T-helper 2 cell treated with Interferon-gamma antibody and Interleukin-4, amounts not matched to agents 100 ng/mL and 5 ng/mL, for 36 hours (primary cell): ENCODE measurements around the gene AGMAT. TPM values are rescaled to one million over a fixed set of nuclear protein-coding genes. Genes with fewer than 3 reads are reported as not detected.
"Not testable (repeated sequence)": the region's sequence is repeated elsewhere in the genome, so short reads cannot be mapped to it uniquely, and the experiment has no call there.

Source experiments
- intact Hi-C: fragments of 100-400 bp; cut with micrococcal nuclease; formaldehyde crosslinking; loops from one replicate; pipeline ENCODE4 v1.15.1; 2023
- total RNA-seq: library from RNA; stranded (reverse); gene quantifications from 2 replicates; pipeline ENCODE4 v1.2.3, GENCODE V29; 2022

Gene AGMAT
- total RNA-seq, 1 donor from 2014 or later, result 20.4 TPM

DNA sequence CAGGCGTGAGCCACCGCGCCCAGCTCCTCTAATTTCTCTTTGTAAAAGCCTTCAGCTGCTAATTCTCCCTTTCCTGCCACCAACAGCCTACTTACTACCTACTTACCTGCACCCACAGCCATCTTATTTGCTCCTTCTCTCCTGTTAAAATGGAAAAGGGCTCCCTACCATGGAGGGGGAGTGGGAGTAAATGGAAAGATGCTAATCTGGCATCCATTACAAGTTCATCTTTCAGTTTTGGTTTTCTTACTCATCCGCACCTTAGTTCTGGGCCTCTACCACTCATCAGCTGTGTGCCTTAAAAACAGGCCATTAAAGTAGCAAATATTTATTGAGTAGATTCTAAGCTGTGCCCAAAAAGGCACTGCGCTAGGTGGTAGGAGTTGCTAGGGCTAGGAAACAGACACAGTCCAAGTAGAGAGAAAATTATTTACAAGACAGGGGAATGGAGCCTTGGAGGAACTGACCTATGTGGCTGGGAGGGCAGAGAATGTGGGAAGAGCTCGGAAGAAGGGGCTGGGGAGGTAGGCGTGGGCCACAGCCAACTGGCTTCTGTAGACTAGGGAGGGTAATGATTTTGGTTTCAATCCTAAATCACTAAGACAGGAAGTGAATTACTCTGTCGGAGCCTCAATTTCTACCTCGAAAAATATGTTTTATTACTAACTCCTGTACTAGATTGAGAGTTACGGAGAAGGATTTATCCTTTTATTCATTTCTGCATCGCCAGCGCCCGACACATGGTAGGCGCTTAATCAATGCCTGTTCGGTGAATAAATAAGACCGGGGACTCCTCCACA lies 31.7 kb upstream of the AGMAT start:
- intact Hi-C loops, result loop anchor here (1.0 to 10.0 kb wide), 6 partner anchors 13 to 1818 kb away; partner anchors contain the start of genes AGMAT, DNAJC16, RCC2 and SPEN

DNA sequence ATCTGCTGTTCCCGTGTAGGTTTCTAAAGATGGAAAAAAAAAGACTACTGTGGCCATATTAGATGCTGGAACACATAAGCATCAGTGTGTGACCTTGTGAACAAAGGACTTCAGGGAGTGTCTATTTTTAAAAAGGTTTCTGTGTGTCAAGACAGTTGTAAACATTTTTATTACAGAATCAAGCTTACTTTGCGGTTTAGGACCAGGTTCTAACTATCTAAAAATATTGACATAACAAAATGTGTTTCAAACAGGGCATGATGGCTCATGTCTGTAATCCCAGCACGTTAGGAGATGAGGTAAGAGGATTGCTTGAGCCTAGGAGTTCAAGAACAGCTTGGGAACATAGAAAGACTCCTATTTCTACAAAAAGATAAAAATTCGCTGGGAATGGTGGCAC lies 25.3 kb upstream of the AGMAT start:
- intact Hi-C loops, result loop anchor here (10.0 kb wide), 1 partner anchor 1825 kb away; the partner anchor contains the start of gene RCC2

DNA sequence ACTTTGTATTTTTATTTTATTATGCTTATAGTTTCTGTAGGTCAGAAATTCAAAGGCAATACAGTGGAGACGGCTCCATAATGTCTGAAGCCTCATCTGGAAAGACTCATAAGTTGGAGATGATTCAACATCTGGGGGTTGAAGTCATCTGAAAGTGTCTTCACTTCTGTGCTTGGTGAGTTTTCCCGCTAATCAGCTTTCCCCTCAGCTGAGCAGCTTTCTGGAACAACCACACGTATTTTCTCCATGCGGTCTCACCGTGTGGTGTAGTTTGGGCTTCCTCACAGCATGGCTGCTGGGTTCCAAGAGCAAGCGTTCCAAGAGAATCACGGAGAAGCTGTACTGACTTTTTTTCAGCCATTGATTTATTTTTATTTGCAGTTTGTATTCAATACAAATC lies 24.8 kb upstream of the AGMAT start:
- intact Hi-C loops, result loop anchor here (10.0 kb wide), 1 partner anchor 1825 kb away; the partner anchor contains the start of gene RCC2

- intact Hi-C loops, result no loop called here
Observed at GRCh38 chr1:15605398-15606383, 20.8 kb upstream of the AGMAT start.

DNA sequence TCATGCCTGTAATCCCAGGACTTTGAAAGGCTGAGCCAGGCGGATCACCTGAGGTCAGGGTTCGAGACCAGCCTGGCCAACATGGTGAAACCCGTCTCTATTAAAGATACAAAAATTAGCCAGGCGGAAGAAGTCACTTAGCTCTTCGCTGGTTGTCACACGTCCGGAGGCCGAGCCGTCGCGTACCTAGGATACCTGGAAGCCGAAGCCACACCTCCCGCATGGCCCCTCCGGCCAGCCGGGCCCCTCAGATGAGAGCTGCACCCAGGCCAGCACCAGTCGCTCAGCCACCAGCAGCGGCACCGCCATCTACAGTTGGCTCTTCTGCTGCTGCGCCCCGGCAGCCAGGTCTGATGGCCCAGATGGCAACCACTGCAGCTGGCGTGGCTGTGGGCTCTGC lies 19.5 kb upstream of the AGMAT start:
- intact Hi-C loops, result not testable (repeated sequence)

DNA sequence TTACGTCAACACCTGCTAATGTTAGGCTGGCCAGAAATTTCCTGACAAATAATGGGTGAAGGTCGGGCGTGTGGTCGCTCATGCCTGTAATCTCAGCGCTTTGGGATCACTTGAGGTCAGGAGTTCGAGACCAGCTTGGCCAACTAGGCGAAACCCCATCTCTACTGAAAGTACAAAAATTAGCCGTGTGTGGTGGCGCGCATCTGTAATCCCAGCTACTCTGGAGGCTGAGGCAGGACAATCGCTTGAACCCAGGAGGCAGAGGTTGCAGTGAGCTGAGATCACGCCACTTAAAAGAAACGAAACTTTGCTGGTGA lies 19.1 kb upstream of the AGMAT start:
- intact Hi-C loops, result loop anchor here (1.0 kb wide), 1 partner anchor 13 kb away; the partner anchor contains the start of gene DDI2

DNA sequence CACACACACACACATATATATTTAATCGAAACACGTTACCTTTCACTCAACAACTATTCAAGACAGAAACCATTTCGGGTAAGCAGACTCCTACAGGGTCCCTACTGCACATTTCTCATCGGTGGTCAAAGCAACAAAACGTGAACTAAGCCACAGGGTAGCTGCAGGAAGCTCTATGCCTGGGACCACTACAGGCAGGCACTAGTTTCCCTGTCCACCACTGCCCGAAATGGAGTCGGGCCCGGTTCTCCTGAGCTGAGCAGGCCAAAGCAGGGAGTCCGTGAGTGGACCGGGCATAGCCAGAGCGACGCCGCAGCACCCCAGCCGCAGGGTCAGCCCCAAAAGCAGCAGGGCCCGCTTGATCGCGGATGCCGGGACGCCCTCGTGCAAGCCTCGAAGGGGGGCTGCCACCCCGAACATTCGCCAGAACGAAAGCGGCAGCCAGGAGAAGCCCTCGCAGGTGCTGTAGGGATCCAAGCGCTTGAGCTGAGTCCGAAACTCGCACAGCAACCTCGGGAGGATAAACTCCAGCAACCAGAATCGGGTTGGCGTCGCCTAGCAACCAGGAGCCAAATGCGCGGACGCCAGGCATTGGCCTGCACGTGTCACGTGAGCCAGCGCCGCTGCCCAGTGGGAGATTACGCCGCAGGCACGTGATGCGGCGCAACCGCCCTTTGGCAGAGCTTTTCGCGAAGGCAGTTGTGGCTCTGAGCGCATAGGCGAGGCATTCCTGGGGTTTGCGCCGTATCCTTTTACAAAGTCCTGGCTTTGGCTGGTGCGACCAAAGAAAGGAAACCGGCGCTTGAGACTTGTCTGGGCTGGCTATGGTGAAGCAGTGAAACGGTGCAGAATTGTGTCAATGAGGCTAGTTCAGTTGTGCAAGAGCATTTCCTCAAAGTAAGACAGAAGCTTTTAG lies 18.5 kb upstream of the AGMAT start:
- intact Hi-C loops, result loop anchor here (1.0 kb wide), 1 partner anchor 14 kb away; the partner anchor contains the start of gene DDI2

DNA sequence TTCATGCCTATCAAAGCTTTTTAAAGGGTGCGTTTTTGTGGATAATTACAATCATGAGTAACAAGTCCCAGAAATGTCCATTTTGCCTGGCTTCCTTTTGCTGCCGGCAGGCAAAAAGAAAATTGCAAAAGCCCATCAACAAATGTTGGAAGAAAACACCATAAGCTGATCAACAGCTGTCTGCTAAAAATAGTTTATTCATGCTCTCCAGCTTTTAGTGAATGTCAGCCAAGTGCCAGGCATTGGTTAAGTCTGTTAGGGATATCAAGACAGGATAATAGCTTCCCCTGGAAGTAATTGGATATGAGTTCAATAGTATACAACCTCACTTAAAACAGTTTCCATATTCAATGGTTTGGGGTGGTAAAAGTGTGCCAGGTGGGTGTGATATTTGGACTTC lies 13.6 kb upstream of the AGMAT start:
- intact Hi-C loops, result no loop called here

DNA sequence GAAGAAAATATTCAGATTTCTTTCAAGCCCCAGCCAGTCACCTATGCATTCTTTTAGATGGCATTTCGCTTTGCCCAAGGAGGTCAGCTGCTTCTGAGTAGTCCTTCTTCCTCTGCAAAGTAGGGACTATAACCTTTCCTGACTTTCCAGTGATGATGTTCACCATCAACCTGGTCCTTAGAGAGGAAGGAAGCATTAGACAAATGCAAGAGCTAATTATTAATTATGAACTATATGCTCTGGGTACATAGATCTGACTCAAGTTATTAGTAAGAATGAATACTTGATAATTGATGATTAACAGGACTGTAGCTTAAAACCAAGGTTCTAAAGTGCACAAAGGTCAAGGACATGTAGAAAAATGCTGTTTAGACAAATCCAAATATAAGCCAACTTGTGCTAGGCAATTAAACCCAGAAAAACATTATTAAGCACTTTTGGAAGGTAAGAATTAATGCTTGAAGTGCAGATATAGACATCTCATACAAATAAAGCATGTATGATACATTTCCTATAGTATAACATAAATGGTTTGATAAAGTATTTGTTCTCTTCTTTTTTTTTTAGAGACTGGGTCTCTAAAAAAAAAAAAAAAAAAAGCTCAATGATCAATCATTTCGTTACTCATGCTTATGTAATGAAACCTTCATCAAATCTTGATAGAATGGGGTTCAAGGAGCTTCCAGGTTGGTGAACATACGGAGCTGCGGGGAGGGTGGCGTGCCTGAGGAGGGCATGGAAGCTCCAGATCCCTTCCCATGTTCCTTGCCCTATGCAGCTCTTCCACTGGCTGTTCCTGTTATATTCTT lies 11.2 kb upstream of the AGMAT start:
- intact Hi-C loops, result no loop called here

DNA sequence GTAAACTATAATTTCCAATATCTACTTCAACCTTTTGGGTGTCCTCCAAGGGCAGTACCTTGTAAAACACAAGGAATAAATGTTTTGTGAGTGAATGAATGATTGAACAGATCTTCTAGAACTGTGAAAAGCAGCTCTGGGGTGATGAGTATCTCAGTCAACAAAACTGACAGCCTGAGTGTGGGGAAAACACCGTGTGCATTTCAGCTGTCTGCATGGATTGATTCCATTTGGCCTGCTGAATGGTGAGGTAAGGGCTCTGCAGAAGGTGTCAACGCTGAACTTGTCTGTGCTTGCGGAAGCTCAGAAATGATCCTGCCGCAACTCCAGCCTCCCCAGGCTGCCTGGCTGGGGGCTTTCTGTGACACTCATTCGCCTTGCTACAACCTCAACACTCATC lies 7.4 kb upstream of the AGMAT start:
- intact Hi-C loops, result no loop called here

DNA sequence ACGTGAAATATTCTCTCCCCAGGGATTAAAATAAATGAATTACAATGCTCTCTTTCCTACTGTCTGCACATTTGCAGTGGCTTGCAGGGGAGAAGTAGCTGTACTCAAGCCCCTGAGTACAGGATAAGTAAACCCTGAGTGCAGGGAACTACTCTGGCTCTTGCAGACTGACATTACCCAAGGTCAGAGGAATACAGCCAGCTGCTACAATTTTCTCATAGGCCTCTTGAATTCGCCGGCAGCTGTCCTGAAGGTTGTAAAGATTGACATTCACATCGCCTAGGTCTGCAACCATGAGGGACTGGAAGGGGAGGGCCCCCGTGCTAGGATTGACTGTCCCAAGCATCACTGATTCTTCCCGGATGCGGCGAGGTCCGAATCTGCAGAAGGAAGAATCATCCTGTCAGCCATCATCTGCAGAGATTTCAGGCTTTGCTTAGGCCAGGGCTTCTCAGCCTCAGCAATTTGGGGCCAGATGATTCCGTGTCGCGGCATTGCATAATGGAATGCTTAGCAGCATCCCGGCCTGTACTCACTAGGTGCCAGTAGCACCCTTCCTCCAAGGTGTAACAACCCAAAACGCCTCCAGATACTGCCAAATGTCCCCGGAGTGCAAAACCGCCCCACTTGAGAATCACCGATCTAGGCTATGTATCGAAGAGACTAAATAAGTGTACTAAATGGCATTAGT lies 1.7 kb downstream of the AGMAT start:
- intact Hi-C loops, result no loop called here

- intact Hi-C loops, result loop anchor here (2.0 kb wide), 1 partner anchor 53 kb away; the partner anchor contains the start of gene DNAJC16
Observed at GRCh38 chr1:15579683-15580047, 5.2 kb downstream of the AGMAT start.

GRCh38 chr1:15578921-15579682 lies 5.7 kb downstream of the AGMAT start:
- intact Hi-C loops, result loop anchor here (2.0 kb wide), 1 partner anchor 52 kb away; the partner anchor contains the start of gene DNAJC16

DNA sequence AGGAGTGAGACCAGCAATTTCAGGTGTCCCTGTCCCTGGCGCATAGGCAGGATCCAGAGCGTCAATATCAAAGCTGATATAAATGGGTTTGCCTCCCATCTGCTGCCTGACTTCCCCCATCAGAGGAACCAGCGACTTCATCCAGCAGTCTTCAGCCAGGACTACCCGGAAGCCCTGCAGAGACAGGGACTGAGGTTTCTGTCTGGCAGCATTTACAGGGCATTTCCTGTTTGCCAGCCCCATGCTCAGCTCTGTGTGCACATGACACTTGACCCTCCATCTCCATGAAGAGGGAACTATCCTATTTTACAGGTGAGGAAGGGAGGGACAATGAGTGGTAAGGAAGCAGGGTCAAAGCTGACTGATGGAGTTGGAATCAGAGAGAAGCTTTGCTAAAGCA lies 7.2 kb downstream of the AGMAT start:
- intact Hi-C loops, result loop anchor here (2.0 kb wide), 1 partner anchor 51 kb away; the partner anchor contains the start of gene DNAJC16

GRCh38 chr1:15575549-15576150 lies 9.2 kb downstream of the AGMAT start:
- intact Hi-C loops, result no loop called here

GRCh38 chr1:15574741-15575140 lies 10.1 kb downstream of the AGMAT start:
- intact Hi-C loops, result no loop called here

- intact Hi-C loops, result no loop called here
Observed at GRCh38 chr1:15573477-15573876, 11.4 kb downstream of the AGMAT start.

- intact Hi-C loops, result no loop called here
Observed at GRCh38 chr1:15571266-15571665, 13.6 kb downstream of the AGMAT start.
